Endothelial cell of umbilical vein (primary cell): ENCODE data around the gene XPO6. TPM values are rescaled to one million over a fixed set of nuclear protein-coding genes. Genes with fewer than 3 reads are reported as not detected.

Source experiments
- BruUV-seq: library from RNA; stranded (reverse); fragments of 400-500 nt; replicated peaks from 2 replicates; lab custom pipeline; 2021; lab: Mats Ljungman, UMichigan
- CTCF ChIA-PET: fragments of 300-600, 350-600 bp; sonication (Branson Sonifier 250); formaldehyde crosslinking; loops from one replicate; lab custom pipeline; 2021; ENCODE audit warnings: antibody characterized with exemption, inconsistent platforms; lab: Charles Lee
- POLR2A ChIA-PET: fragments of 300-600, 350-600 bp; sonication (Branson Sonifier 250); formaldehyde crosslinking; loops from one replicate; lab custom pipeline; 2021; ENCODE audit warnings: antibody characterized with exemption, inconsistent platforms; lab: Charles Lee
- DNase-seq: peaks from one replicate; pipeline ENCODE4 v3.0.0-alpha.2; 2011; ENCODE audit warnings: low read depth, low spot score
- FAIRE-seq: peaks from 2 replicates; lab custom pipeline; 2011; peaks lifted over from hg19 to GRCh38; lab: Jason Lieb, UNC
- H2AFZ ChIP-seq: 2 replicates; pipeline ENCODE4 v1.6.0; 2012; ENCODE audit warnings: low read depth, low read length, control low read depth, inconsistent platforms
- H3K27ac ChIP-seq: 2 replicates; pipeline ENCODE4 v1.5.1; 2011; ENCODE audit warnings: low read depth, mild to moderate bottlenecking, control low read depth, low read length, moderate library complexity; ENCODE audit not compliant: insufficient read depth
- H3K27me3 ChIP-seq, 2 experiments: 2 replicates each; pipeline versions ENCODE4 v1.6.0 to v1.6.1; 2011; ENCODE audit warnings: low read length in 2 of 2, mixed read lengths in 1 of 2; ENCODE audit not compliant: control insufficient read depth in 2 of 2, insufficient read depth in 2 of 2
- H3K36me3 ChIP-seq, 2 experiments: 2 replicates in 1 of 2; 3 replicates in 1 of 2; pipeline ENCODE4 v1.5.1; 2011; ENCODE audit warnings: low read length in 2 of 2, mild to moderate bottlenecking in 1 of 2, moderate library complexity in 1 of 2; ENCODE audit not compliant: control insufficient read depth in 2 of 2, insufficient read depth in 2 of 2; ENCODE audit errors: extremely low read depth in 1 of 2
- H3K4me1 ChIP-seq: 3 replicates; pipeline ENCODE4 v1.5.1; 2011; ENCODE audit warnings: mild to moderate bottlenecking, low read length; ENCODE audit not compliant: control insufficient read depth, insufficient read depth; ENCODE audit errors: extremely low read depth
- H3K4me2 ChIP-seq: 2 replicates; pipeline ENCODE4 v1.6.1; 2011; ENCODE audit warnings: low read length, control low read depth, mixed read lengths; ENCODE audit not compliant: insufficient read depth
- H3K4me3 ChIP-seq, 3 experiments: fragments of 200-600 bp in 1 of 3; sonication (generic), shearing (Covaris generic) in 1 of 3; replicated peaks in 1 of 3; 2 replicates each; pipeline ENCODE4 v1.5.1; 2011 to 2016; ENCODE audit warnings: control low read depth in 3 of 3, low read length in 3 of 3, mild to moderate bottlenecking in 2 of 3, inconsistent platforms in 1 of 3, low read depth in 1 of 3, moderate library complexity in 1 of 3; ENCODE audit not compliant: insufficient read depth in 1 of 3
- H3K79me2 ChIP-seq: 2 replicates; pipeline ENCODE4 v1.6.0; 2012; ENCODE audit warnings: low read length, inconsistent platforms; ENCODE audit not compliant: control insufficient read depth, insufficient read depth
- H3K9ac ChIP-seq: replicated peaks from 2 replicates; pipeline ENCODE3; 2011; ENCODE audit warnings: low read length, control low read depth; ENCODE audit not compliant: insufficient read depth; ENCODE audit errors: extremely low read depth
- H3K9me1 ChIP-seq: replicated peaks from 3 replicates; pipeline ENCODE4 v1.6.0; 2011; ENCODE audit warnings: mild to moderate bottlenecking, low read length; ENCODE audit not compliant: control insufficient read depth, insufficient read depth; ENCODE audit errors: extremely low read depth
- H3K9me3 ChIP-seq: replicated peaks from 2 replicates; pipeline ENCODE4 v1.5.1; 2012; ENCODE audit warnings: low read length, inconsistent platforms; ENCODE audit not compliant: control insufficient read depth, insufficient read depth
- H4K20me1 ChIP-seq: replicated peaks from 2 replicates; pipeline ENCODE3; 2011; ENCODE audit warnings: mild to moderate bottlenecking, low read length; ENCODE audit not compliant: control insufficient read depth, insufficient read depth; ENCODE audit errors: extremely low read depth
- CTCF ChIP-seq, 2 donors: IDR thresholded peaks; 1 replicate in 1 of 2; 2 replicates in 1 of 2; pipeline ENCODE4 v1.5.1; 2011; ENCODE audit warnings: low read length in 2 of 2, mild to moderate bottlenecking in 2 of 2, moderate library complexity in 2 of 2, control low read depth in 1 of 2, inconsistent platforms in 1 of 2, low read depth in 1 of 2; ENCODE audit not compliant: insufficient read depth in 1 of 2; ENCODE audit errors: extremely low read depth in 1 of 2
- EZH2 ChIP-seq: IDR thresholded peaks from 2 replicates; pipeline ENCODE4 v1.6.1; 2012; ENCODE audit warnings: borderline replicate concordance, low read depth, mild to moderate bottlenecking, moderate library complexity, low read length, inconsistent platforms; ENCODE audit not compliant: severe bottlenecking
- FOS ChIP-seq: IDR thresholded peaks from 2 replicates; pipeline ENCODE4 v1.6.1; 2011; ENCODE audit warnings: mild to moderate bottlenecking, low read length, moderate library complexity, borderline replicate concordance; ENCODE audit not compliant: insufficient read depth
- GATA2 ChIP-seq: IDR thresholded peaks from 2 replicates; pipeline ENCODE4 v1.7.0; 2011; ENCODE audit warnings: low read depth, mild to moderate bottlenecking, moderate library complexity, mixed read lengths, low read length; ENCODE audit not compliant: insufficient read length, insufficient read depth
- JUN ChIP-seq: IDR thresholded peaks from 2 replicates; pipeline ENCODE4 v1.6.1; 2011; ENCODE audit warnings: borderline replicate concordance, low read depth; ENCODE audit not compliant: insufficient read length, insufficient read depth
- MAX ChIP-seq: IDR thresholded peaks from 2 replicates; pipeline ENCODE4 v1.6.1; 2011; ENCODE audit not compliant: insufficient read depth, insufficient read length
- MYC ChIP-seq: IDR thresholded peaks from one replicate; pipeline ENCODE4 v1.6.1; 2011; ENCODE audit warnings: mild to moderate bottlenecking, low read depth, low read length
- POLR2A ChIP-seq: IDR thresholded peaks from 2 replicates; pipeline ENCODE4 v1.6.1; 2012; ENCODE audit warnings: low read depth, mild to moderate bottlenecking, control low read depth, low read length
- POLR2AphosphoS5 ChIP-seq: IDR thresholded peaks from 2 replicates; pipeline ENCODE4 v1.6.1; 2012; ENCODE audit warnings: low read depth, mild to moderate bottlenecking, control low read depth, low read length, moderate library complexity; ENCODE audit not compliant: insufficient read depth
- dilution Hi-C: fragments of 300-500 bp; cut with MboI; formaldehyde crosslinking; loops from one replicate; pipeline ENCODE4 v1.15.0; 2019; ENCODE audit warnings: low sequenced_read_pairs; ENCODE audit not compliant: extremely low pct_ligation_motif_present
- intact Hi-C: fragments of 100-400 bp; cut with micrococcal nuclease; formaldehyde crosslinking; loops from one replicate; pipeline ENCODE4 v1.10.0; 2022
- polyA plus RNA-seq, 4 experiments: library from polyadenylated mRNA; depleted of rRNA in 3 of 4; stranded (reverse) in 3 of 4; unstranded in 1 of 4; fragments of >200 nt; gene quantifications; 2 replicates each; pipeline versions ENCODE4 v1.2.1 to v1.2.3, GENCODE V29; 2011 to 2012; ENCODE audit warnings: missing spikeins in 1 of 4
- total RNA-seq: library from RNA; stranded (reverse); gene quantifications from 2 replicates; pipeline ENCODE4 v1.2.3, GENCODE V29; 2021

XPO6 gene
- total and polyA plus RNA-seq, 2 donors (not counting 3 experiments of a cell fraction or from before 2014, with no cell fraction given) = 170 to 272 TPM

- Histone ChIP-seq H3K4me3 (no peak overlapping the region), H3K9me3 (no peaks in the 10 kb centered on the region), H3K4me2 (no peak overlapping the region), H3K9ac (no peak overlapping the region), H4K20me1 (no peaks in the 10 kb centered on the region), H3K79me2 (no peaks in the 10 kb centered on the region), H2AFZ (no peak overlapping the region), H3K27ac (no peak overlapping the region), H3K27me3 (no peaks in the 10 kb centered on the region), H3K9me1 (no peaks in the 10 kb centered on the region), H3K36me3 (peaks cover 11 to 49% of the 10 kb centered on the region in 2 experiments), H3K4me1 (no peaks in the 10 kb centered on the region)
- intact Hi-C loops = no loop called here
- no peak for TF ChIP-seq EZH2
- no peak for TF ChIP-seq MAX
- TF ChIP-seq GATA2 = no peak
- TF ChIP-seq MYC = no peak
- TF ChIP-seq POLR2A = no peak
- no peak for TF ChIP-seq FOS
- no peak for TF ChIP-seq CTCF (IDR thresholded peaks at IDR 0.05; ENCODE audit: extremely low read depth in 1 of 2, insufficient read depth in 1 of 2, low read depth in 1 of 2, low read length in 2 of 2)
- no peak for TF ChIP-seq JUN
- TF ChIP-seq POLR2AphosphoS5 = no peak
- ChIA-PET POLR2A (no interaction called here), CTCF (no interaction called here)
- no peak for FAIRE-seq
- DNase-seq = no peak
- dilution Hi-C loops = no loop called here
- BruUV-seq = TSS peak; percentile 92
Measured at GRCh38 chr16:28098171-28098958, 113.4 kb downstream of the XPO6 start.
